Left lung (tissue), 10 donors: ENCODE measurements around the gene ELL. TPM values are rescaled to one million over a fixed set of nuclear protein-coding genes. Genes with fewer than 3 reads are reported as not detected.
"Not testable (repeated sequence)": the region's sequence is repeated elsewhere in the genome, so short reads cannot be mapped to it uniquely, and the experiment has no call there.

Source experiments
- ATAC-seq: fragments of 200-7000 bp; cut with Tn5 transposase; one replicate; pipeline ENCODE4 v1.9.1; 2020; ENCODE audit warnings: moderate library complexity
- DNase-seq, 4 donors: peaks; one replicate each; pipeline ENCODE4 v3.0.0-alpha.2; 2013 to 2020
- H3K27ac ChIP-seq, 2 donors: fragments of 200-600 bp; sonication (generic) in 1 of 2; one replicate each; pipeline versions ENCODE4 v1.5.0 to v1.8.0; 2020 to 2021
- H3K27me3 ChIP-seq, 2 donors: fragments of 200-600 bp; sonication (generic) in 1 of 2; one replicate each; pipeline versions ENCODE4 v1.5.0 to v1.8.0; 2020 to 2021
- H3K36me3 ChIP-seq, 2 donors: fragments of 200-600 bp; sonication (generic) in 1 of 2; one replicate each; pipeline versions ENCODE4 v1.5.0 to v1.8.0; 2020 to 2021
- H3K4me1 ChIP-seq, 2 donors: fragments of 200-600 bp; one replicate each; pipeline ENCODE4 v1.8.0; 2021
- H3K4me3 ChIP-seq, 2 donors: fragments of 200-600 bp; sonication (generic) in 1 of 2; one replicate each; pipeline versions ENCODE4 v1.5.0 to v1.8.0; 2020 to 2021; ENCODE audit warnings: mild to moderate bottlenecking in 1 of 2
- H3K9me3 ChIP-seq, 2 donors: fragments of 200-600 bp; sonication (generic) in 1 of 2; one replicate each; pipeline versions ENCODE4 v1.5.0 to v1.8.0; 2020 to 2021
- CTCF ChIP-seq, 2 donors: fragments of 200-600 bp; sonication (generic) in 1 of 2; IDR thresholded peaks; one replicate each; pipeline versions ENCODE4 v1.5.0 to v1.8.0; 2021; ENCODE audit warnings: antibody characterized with exemption in 2 of 2
- intact Hi-C, 2 donors: fragments of 100-400 bp; cut with DNase I; formaldehyde crosslinking; loops; one replicate each; pipeline versions ENCODE4 v1.11.2 to v1.14.2; 2022
- polyA plus RNA-seq, 6 donors: library from polyadenylated mRNA; unstranded; fragments of 120-200 nt; gene quantifications; one replicate each; pipeline ENCODE4 v1.2.1, GENCODE V29; 2013; ENCODE audit not compliant: insufficient read length in 6 of 6
- total RNA-seq, 2 donors: library from RNA; stranded (reverse); fragmentation: NEBNext Ultra II Directional; extraction: Animal tissue kit (Norgen Biotek cat#: 25700); gene quantifications; one replicate each; pipeline ENCODE4 v1.2.1, GENCODE V29; 2021
- donor health status: DM: no; HTN: yes; CAD: no.
- donor health status: DM: no; HTN: no; CAD: no.

The ELL gene
- total and polyA plus RNA-seq, 8 donors = 8.5 to 22.9 (median 9.9) TPM

GRCh38 chr19:18543814-18544475, 22.1 kb upstream of the ELL start:
- no peak for TF ChIP-seq CTCF (IDR thresholded peaks at IDR 0.05)
- peak in 2 of 4 donors; percentile 80 to 86 for DNase-seq
- Histone ChIP-seq H3K4me1 (peaks cover 0 to 27% of the 10 kb centered on the region in 2 donors), H3K36me3 (peaks cover 0 to 28% of the 10 kb centered on the region in 2 donors), H3K27me3 (no peaks in the 10 kb centered on the region), H3K4me3 (peak overlapping the region; percentile 31 to 49), H3K27ac (peak overlapping the region; percentile 79 to 89), H3K9me3 (no peaks in the 10 kb centered on the region)
- ATAC-seq = peak; percentile 87
- intact Hi-C loops = no loop called here

- H3K9me3 ChIP-seq = no peaks in the 10 kb centered on the region
- TF ChIP-seq CTCF (IDR thresholded peaks at IDR 0.05) = no peak
- ATAC-seq (peak; percentile 99), DNase-seq (peak; percentile 86 to 96 (median 95))
- H3K4me1 ChIP-seq = peaks cover 0 to 27% of the 10 kb centered on the region in 2 donors
- intact Hi-C loops = no loop called here
- peak within 1 kb of the TSS; percentile 79 to 89 for H3K27ac ChIP-seq
- H3K27me3 ChIP-seq = no peaks in the 10 kb centered on the region
- peak within 1 kb of the TSS; percentile 31 to 49 for H3K4me3 ChIP-seq
- peaks cover 0 to 36% of the 10 kb centered on the region in 2 donors for H3K36me3 ChIP-seq
Measured at GRCh38 chr19:18542941-18543813, 21.3 kb upstream of the ELL start, which contains the start of gene FKBP8. FKBP8 (minus strand) TSS chr19:18543573; CDS start chr19:18541970, 1,603 bp downstream.

DNA sequence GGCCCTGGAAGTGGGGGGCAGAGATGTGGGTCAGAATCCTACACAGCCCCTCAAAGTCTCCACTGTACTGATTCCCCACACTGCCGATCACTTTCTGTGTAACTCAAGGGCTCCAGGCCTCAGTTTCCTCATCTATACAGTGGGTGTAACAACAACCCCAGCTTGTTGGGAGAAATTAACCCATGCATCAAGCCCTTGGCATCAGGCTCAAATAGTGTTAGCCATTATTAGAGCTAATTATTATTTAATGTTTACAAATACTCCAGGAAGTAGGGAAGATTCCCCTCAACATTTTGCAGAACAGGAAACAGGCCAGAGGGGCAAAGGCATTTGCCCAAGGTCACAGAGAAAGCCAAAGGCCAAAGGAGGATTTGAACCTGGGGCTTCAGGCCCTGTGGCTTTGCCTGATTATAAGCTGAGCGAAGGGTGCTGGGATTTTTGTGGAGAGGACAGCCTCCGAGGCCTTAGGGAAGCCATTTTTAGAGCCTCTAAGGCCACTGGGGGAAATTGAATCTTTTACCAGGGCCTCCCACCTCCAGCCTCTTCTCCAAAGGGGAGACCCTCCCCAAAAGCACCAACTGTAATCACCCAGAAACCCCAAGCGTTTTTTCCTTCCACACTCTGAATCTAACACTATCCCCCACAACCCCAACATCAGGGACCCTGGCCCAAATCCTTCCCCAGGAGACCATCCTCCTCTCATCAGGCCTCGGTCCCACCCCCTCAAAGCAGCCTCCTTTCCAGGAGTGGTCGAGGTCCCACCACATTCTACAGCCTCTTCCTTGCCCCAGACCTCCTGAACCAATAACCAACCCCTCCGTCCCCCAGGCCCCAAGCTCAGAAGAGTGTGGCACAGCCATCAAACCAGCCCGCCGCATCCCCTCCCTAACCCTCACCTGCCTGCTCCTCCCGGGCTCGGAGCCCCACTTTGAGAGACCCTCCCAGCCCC, 20.4 kb upstream of the ELL start:
- Histone ChIP-seq H3K4me1 (peaks cover 0 to 27% of the 10 kb centered on the region in 2 donors), H3K27me3 (no peaks in the 10 kb centered on the region), H3K27ac (peak overlapping the region; percentile 79 to 89), H3K4me3 (peak overlapping the region; percentile 31 to 49), H3K36me3 (peaks cover 0 to 45% of the 10 kb centered on the region in 2 donors), H3K9me3 (no peaks in the 10 kb centered on the region)
- intact Hi-C loops = no loop called here
- ATAC-seq = no peak
- TF ChIP-seq CTCF (IDR thresholded peaks at IDR 0.05) = no peak
- DNase-seq = peak in 1 of 4 donors; percentile 6

DNA sequence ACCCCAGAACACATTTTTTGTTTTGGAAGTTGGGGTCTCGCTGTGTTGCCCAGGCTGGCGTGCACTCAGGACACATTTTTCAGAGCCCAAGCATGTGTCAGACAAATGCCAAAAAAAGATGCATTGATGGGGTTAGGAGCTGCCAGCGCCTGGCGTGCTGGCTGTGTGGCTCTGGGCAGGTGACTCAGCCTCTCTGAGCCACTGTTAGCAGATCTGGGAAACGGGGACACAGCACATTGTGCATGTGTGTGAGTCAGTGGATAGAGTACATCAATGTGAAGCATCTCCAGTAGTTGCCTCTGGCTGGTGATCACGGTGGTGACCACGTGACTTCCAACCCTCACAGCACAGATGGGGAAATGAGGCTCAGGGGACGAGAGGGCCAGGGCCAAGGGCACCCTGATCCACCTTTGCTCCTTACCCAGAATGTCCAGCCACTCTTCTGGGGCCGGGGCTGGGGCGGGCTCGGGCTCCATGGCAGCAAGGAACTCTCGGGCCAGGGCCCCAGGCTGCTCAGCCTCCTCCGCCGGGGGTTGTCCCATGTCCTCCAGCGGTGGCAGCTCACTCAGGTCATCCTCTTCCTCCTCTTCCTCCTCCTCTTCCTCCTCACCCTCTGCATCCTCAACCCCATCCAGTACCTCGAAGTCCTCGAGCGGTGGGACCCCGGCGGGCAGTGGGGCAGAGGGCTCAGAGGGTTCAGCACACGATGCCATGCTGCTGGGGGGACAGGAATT, 19.6 kb upstream of the ELL start:
- no peak for ATAC-seq
- no peaks in the 10 kb centered on the region for H3K9me3 ChIP-seq
- no peak for DNase-seq
- no peak overlapping the region for H3K4me3 ChIP-seq
- no peak overlapping the region for H3K27ac ChIP-seq
- peaks cover 0 to 27% of the 10 kb centered on the region in 2 donors for H3K4me1 ChIP-seq
- TF ChIP-seq CTCF (IDR thresholded peaks at IDR 0.05) = no peak
- intact Hi-C loops = no loop called here
- H3K36me3 ChIP-seq = peaks cover 0 to 53% of the 10 kb centered on the region in 2 donors
- H3K27me3 ChIP-seq = no peaks in the 10 kb centered on the region

DNA sequence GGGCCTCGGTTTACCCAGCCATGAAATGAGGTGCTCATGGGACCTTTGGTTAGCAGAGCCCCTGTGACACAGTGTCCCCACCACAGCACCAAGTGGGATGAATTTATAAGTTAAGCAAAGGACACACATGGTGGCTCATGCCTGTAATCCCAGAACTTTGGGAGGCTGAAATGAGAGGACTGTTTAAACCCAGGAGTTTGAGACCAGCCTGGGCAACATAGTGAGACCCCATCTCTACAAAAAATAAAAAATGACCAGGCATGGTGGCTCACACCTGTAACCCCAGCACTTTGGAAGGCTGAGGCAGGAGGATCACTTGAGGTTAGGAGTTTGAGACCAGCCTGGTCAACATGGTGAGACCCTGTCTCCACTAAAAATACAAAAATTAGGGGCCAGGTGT, 18.3 kb upstream of the ELL start:
- peaks cover 0 to 27% of the 10 kb centered on the region in 2 donors for H3K4me1 ChIP-seq
- peaks cover 0 to 65% of the 10 kb centered on the region in 2 donors for H3K36me3 ChIP-seq
- intact Hi-C loops, H3K4me3 ChIP-seq, H3K9me3 ChIP-seq, H3K27me3 ChIP-seq, H3K27ac ChIP-seq, DNase-seq, ATAC-seq: not testable (repeated sequence)
